Stimulated activated CD4-positive, alpha-beta T cell treated with anti-CD3 and anti-CD28 coated beads, TNF-alpha, amount 100 ng/mL, for 4 hours (primary cell): ENCODE data around the gene KCNK16.
A peak's percentile ranks its signal among the peaks of the same experiment; 100 is the strongest.
"Not testable (repeated sequence)": the region's sequence is repeated elsewhere in the genome, so short reads cannot be mapped to it uniquely, and the experiment has no call there.

ENCODE experiments used
- DNase-seq, 3 experiments: peaks; one replicate each; pipeline ENCODE4 v3.0.0-alpha.2; 2020; ENCODE audit warnings: low read depth in 3 of 3

The KCNK16 gene

DNA sequence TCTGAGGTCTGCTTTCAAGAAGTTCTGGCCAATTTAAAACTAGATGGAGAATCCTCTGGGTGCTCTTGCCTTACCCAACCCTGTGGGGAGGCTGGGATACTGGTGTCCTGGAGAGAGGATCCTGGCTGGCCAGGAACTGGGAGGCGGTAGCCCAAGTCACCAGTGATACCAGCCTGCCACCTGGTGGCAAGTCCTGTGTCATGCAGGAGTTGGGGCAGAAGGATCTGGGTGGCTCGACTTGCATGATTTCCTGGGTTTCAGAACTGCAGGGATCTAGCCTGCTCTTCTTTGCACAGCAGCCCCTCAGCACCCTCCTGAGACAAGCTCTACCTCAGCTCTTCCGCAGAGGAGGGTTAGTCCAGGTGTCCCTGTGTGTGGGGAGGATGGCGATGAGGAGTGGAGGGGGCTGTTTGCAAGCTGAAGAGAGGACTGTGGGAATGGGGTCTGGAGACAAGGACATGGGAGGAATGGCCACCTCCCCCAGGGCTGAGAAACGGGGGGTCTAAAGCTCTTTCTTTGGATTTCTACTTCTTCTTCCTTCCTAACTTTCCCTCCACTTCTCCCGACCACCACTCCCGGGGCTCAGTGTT is 12.5 kb downstream of the KCNK16 start:
- peak; percentile 18 to 26 (median 26) for DNase-seq

DNA sequence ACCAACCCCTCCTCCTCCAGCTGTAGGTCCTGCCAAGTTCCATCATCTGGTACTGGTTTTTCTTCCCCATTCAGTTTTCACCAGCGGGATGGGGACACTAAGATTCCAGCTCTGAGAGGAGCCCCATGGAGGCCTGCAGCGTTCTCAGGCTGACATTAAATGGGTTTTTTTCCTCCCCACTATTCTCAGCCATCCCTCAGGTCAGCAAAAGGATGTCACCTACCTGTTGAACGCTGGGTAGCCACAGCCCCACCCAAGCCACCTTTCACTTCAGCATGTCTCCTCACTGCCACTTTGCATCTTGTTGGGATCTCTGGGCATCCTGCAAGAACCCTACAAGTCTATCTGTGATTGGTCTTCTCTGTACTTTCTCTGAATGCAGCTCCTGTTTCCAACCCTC is 15.0 kb downstream of the KCNK16 start:
- no peak for DNase-seq

DNA sequence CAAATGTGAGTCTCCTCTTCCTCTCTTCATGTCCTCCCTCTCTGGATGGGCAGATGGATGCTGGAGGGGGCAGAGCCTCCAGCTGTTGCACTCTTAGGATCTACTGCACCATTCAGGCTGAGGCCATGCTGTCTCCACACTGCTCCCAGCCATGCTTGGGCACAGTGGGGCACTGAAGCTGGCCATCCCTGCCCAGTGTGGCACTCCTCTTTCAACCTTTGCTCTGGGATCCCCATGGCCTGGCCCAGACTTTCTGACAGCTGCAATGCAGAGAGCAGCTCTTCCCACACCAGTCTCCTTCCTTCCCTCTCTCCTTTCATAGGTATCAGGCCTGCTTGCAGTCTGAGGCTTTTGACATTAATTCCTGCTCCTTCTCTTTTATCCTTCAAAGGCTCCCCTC is 17.6 kb downstream of the KCNK16 start:
- DNase-seq, result no peak

DNA sequence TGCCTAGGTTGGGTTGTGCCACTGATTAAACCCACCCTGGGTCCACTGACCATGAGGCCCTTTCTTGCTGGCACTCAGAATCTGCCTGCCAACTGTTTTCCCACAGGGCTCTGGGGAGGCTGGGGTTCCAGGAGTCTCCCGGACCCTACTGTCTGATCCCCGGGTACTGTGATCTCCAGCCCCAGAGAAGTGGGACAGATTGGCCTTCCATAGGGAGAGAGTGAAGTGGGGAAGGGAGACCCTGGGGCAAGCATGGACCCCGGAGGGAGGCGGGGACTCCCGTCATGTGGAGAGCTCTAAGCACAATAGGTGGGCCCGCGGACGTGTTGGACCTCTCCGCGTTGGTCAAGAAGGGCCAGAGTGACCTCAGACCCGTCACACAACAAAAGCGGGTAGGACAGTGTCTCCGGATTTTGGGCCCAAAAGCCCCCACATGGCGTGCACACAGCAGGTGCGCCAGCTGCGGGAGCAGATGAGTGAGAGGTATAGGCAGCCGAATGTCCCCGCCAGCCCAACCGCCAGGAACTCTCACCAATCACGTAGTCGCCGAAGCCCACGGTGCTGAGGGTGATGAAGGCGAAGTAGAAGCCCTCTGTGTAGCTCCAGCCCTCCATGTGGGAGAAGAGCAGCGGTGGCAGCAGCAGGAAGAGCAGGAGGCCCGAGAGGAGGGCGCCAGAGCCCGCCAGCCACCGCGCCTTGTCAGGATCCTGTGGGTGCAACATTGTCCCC is 18.9 kb downstream of the KCNK16 start:
- no peak for DNase-seq

DNA sequence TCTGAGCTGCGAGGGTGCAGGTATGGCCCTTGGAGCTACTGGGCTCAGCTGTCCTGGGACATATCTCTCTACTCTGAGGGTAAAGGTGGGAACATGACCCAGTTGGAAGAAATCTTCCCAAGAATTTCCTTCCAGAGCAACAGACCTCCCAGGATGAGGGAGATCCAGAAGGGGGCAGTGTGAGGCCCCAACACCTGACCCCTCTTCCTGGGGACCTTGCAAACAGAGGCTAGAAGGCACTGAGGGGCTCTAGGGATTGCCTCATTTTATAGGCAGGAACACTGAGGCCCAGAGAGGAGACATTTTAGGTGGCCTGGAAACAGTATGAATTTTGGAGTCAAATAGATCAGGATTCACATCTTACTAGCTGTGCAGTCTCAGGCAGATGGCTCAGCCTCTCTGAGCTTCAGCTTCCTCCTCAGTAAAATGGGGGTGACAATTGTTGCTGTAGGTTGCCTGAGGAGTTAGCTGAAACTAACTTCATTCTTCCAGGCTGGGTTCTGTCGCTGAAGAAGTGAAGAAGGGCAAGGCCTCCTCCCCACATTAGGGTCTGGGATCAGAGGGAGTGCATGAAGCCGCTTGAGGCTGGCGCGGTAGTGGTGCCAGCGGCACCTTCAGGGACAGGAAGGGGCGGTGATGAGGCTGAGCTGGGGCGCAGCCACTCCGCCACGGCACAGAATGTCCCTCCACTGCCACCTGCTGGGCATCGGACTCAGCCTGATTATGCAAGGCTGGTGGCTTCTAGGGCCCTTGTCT is 19.7 kb downstream of the KCNK16 start:
- DNase-seq, result peak; percentile 74 to 82 (median 78)

DNA sequence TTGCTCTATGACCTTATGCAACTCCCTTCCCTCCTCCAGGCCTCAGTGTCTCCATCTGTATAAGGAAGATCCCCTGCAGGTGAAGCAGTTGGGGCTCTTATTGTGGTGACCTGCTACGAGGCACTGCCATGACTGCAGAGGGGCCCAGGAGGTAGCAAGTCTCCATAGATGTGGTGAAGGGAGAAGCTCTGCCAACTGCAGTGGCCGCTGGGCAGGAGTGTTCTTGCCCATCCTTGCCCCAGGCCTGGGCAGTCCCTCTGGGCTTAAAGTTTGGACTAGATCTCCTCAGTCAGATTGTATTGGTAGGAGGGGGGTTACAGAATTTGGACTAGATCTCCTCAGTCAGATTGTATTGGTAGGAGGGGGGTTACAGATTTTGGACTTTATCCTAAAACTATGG is 20.5 kb downstream of the KCNK16 start:
- DNase-seq, result no peak

DNA sequence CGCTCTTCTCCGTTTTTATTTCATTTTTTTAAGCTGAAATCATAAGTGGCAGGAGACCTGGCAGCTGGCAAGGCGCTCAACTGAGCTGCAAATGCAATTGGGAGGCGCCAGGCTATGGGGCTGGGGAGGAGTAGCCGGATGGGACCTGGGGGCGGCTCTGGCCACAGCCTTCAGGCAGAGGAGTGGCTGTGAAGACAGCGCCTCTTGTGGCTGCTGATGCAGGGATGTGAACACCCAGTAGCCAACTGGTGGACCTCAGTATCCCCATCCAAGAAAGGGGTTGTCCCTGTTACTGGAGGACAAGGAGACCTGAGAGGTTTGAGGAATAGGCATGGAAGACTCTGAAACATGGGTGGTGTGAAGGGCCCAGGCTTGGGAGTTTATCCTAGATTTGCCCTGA is 20.9 kb downstream of the KCNK16 start:
- no peak for DNase-seq

DNA sequence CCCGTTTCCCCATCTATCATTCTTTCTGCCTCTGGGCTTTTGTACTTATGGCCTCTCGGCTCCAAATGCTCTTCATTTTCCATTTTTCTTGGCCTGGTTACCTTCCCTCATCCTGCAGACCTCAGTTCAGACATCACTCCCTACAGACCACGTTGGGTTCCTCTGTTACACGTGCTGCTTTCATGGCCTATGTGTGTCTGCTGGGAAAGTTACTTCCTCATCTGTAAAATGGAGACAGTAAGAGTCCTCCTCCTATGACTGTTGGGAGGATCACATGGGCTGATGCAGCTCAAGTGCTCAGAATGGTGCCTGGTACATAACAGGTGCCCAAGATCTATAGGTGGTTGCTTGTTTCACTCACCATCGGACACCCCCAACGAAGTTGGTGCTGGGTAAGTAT is 21.8 kb downstream of the KCNK16 start:
- DNase-seq, result no peak

DNA sequence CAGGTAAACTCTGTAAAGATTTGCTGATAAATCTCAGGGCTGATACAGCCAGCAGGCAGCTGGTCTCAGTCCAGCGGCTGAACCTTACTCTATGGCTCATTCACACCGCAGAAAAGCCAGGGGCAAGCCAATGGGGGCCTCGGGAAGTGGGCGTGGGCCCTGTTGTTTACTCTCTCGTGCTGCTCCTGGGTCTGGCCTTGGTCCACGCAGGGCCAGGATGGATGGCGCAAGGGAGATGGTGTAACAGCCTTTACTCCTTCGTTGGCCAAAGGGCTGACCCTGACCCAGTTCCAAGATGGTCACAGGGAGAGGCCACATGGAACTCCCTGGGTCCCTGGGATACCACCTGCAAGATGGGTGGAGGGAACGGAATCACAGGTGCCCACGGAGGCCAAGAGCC is 24.4 kb downstream of the KCNK16 start:
- no peak for DNase-seq

DNA sequence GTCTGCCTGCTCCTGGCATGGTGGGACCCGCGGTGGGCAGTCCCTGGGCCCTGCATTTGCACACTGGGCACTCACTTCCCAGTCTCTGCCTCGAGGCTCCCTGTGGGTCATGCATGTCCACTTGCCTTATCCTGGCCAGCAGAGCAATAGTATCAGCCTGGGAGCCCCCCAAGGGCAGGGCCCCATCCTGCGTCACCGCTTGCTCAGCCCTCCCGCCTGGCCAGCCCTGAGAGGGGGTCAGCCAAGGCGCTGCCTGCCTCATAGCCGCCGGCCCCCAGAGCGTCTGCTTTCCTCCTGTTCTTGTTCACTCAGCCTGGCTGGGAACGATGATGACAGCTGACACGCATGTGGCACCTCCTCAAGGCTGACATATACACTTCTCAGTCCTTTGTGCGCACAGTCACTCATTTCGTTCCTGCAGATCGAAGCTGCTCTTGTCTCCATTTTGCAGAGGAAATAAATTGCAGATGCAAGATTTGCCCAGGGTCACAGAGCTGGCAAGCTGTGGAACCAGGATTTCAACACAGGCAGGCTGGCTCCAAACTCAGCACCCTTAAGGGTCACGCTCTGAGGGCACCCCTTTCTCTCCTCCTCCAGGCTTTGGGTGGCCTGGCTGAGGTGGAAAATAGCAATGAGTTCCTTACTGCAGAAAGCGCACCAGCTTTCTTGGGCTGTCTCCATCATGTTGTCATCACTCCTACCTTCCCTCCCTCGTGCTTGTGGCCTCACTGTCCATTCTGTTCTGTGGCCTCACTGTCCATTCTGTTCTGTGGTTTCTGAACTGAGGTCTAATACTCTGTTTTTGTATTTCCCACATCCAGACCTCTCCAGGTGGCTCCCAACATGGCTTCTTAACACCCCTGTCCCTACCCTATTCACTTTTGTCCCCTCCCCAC is 25.5 kb downstream of the KCNK16 start:
- DNase-seq, result no peak

DNA sequence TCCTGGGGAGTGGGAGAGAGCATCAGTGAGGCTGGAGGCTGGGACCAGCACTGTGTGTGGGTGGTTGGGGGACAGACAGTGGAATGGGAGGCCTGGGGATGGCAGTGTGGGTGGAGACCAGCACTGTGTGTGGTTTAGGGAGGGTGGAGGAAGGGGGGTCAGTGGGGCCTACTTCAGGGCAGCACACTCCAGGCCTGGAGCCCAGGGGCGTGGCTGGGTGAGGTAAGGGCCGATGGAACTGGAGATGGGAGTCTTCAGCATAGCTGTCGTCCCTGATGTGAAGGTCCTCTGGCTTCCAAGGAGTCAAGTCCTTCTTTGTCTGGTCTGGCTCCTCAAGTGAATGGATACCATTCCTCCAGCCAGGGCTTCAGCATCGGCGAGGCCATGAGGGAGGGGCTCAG is 26.9 kb downstream of the KCNK16 start:
- no peak for DNase-seq

DNA sequence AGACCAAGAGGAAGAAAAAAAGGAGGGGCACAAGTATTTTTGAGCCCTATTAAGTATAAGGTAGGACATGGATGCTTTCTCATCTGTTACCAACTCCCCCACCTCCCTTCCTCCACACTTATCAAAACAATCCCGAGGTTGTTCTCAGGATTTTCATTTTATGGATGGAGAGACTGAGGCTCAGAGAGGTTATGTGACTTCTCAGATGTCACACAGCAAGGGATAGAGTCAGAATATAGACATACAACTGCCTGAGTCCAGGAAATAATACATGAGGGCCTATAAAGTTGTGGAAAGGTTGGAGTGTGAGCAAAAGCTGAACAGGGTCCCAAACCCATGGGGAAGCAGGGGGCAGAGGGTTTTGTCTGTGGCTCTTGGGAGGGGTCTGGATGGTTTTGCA is 27.6 kb downstream of the KCNK16 start:
- no peak for DNase-seq

DNA sequence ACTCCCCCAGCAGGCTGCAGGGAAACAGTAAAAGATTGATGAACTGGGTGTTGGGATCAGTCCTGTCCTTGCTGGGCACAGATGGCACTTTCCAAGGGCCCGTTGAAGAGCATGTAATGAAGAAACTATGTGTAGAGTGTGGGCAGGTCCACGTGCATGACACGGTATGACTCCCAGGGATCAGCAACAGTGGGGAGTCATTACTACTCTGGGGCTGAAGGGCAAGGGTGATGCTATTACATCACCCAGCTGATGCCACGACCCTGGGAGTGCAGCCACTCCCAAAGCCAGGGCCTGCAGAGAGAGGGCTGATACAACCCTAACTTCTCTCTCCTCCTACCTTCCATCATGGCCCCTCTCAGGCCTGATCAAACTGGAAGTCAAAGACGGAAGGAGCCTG is 28.4 kb downstream of the KCNK16 start:
- DNase-seq, result no peak

DNA sequence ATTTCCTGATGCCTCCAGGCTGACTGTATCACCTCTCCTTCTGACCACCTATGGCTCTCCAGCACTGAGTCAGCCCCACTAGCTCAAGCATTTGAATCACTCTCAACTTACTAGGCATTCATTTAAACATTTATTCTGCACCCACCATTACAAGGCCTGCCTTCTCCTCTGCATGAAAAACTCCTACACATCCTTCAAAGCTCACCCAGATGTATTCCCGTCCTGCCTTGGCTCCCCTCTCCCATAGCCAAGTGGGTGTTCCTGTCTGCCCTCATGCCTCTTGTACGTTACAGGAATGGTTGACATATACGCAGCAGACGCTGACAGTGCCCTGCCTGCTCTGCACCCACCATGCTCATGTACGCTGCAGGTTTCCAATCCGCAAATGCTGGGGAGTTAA is 29.9 kb downstream of the KCNK16 start:
- no peak for DNase-seq

DNA sequence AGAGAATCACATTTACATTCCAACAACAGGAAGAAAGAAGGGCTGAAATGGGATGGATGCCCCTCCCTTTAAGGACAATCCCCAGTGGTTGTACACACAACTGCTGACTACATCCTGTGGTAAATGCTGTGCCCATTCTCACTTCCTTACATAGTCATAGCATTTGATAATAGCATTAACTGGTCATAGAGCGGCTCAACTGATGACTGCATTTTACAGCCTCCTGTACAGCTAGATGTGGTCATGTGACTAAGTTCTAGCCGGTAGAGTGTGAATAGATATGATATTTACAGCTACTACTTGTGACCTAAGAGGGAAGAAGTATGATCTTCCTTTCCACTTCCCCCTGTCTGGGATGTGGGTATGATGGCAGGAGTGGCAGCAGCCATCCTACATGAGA is 33.0 kb downstream of the KCNK16 start:
- DNase-seq, result no peak

DNA sequence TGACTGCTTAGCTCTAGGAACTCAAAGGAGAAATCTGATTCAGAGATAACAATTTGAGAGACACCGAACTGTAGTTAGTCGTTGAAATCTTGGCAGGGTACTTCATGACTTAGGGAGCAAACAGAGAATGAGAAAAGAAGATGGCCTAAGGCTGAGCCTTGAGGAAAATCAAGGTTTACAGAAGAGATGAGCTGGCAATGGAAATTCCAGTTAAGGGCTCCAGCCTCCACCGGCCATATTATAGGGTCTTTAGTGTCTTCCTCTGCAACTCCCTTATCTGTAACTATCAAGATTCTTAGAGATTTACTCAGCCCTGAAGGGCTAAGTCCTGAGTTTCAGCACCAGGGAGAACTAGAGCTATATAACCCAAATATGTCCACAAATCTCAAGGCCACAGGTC is 34.9 kb downstream of the KCNK16 start:
- DNase-seq, result no peak

DNA sequence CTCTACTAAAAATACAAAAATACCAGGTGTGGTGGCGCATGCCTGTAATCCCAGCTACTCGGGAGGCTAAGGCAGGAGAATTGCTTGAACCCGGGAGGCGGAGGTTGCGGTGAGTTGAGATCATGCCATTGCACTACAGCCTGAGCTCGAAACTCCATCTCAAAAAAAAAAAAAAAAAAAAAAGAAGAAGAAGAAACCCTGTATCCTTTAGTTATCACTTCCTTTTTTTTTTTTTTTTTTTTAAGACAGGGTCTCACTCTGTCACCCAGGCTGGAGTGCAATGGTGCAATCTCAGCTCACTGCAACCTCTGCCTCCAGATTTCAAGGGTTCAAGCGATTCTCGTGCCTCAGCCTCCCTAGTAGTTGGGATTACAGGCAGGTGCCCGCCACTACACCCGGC is 35.9 kb downstream of the KCNK16 start:
- DNase-seq, result not testable (repeated sequence)

DNA sequence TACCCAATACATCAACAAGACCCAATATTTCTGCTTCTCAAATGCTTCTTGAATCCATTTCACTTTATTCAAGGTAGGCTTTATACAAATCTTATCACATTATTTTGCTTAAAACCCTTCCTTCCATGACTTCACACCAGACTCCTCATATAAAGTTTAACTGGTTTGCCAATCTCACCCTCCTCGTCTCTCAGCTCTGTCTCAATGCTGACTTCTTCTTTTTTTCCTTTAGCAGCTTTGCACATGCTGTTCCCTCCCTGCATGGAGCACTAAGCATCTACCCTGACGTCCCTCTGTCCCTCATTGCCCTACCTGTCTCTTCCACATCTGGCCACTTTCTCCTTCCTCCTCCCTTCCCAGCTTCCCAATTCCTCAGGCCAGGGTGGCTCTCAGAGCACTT is 39.7 kb downstream of the KCNK16 start:
- no peak for DNase-seq

DNA sequence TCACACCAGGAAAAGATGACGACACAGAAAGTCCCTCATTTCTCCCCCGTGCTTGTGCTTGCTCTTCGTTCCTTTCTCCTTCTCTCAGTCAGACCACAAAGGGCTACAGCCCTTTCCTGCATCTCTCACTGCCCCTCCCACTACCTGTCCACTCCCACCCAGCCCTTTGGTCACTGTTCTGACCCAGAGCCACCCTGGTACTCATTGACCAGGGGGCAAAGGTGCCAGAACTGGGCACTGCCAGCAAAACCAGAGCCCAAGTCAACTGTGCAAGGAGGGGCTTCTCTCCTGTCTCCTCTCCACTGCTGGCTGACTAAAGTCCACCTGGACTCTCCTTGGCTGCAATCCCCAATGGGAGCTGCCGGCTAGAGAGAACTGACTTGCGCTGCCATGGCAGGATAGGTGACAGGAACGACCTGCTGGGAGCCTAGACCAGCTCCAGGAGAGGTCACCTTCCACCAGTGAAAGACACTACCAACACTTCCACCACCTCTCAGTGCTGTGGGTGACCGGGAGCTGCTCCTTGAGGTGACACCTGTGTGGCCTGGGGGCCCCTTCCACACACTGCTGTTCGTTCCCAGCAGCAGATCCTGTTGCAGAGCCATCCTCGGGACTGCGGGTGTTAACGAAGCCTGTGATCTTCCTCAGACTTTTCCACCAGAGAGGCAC is 41.1 kb downstream of the KCNK16 start:
- no peak for DNase-seq

DNA sequence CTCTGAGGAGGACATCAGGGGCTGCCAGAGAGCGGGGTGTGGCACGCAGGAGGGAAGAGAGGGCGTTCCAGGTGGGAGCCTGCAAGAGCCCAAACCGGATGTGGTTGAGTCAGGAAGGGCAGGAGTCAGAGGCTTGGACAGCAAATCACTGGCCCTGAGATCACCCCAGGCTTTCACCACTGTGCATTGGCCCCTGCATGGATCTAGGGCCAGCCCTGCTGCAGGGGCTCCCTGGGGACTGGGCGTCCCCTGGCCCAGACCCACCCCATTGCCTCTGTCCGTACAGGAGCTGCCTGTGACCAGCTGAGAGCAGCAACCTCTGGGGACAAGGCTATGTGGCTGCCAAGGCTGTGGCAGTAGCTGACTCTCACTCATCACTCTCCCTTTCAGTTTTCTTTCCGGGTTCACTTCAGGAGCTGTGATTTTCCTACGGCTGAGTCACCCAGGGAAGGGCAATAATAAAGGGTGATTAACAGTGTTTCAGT is 42.2 kb downstream of the KCNK16 start:
- no peak for DNase-seq

DNA sequence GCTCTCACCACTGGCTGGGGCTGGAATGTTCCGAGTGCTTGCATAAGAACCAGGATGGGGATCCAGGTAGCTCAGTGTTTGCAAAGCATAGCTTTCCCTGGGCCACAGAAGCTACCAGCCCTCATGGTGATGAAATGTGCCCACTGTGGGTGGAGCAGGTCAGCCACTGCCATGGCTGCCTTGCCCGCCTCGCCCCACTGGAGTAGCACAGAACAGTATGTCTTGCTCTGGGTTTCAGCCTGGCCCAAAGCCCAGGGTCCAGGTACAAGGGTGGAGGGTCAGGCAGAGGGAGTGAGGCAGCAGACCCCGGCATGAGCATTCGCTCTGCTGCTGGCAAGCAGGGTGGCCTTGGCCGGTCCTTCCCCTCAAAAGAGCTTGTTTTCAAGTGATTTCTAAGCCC is 43.0 kb downstream of the KCNK16 start:
- DNase-seq, result no peak
